GM12873 (cell line): ENCODE data around the gene RUNX3.

Experiments
- CTCF ChIP-seq: IDR thresholded peaks from 2 replicates; pipeline ENCODE4 v1.5.1; 2012; ENCODE audit warnings: low read depth, mild to moderate bottlenecking, moderate library complexity, low read length, control low read depth; ENCODE audit not compliant: insufficient read depth; ENCODE audit errors: missing control alignments

RUNX3 gene

GRCh38 chr1:24865587-24865986 lies 64.5 kb downstream of the RUNX3 start:
- no peak for TF ChIP-seq CTCF

GRCh38 chr1:24865168-24865567 lies 64.9 kb downstream of the RUNX3 start:
- no peak for TF ChIP-seq CTCF

GRCh38 chr1:24864370-24864777 lies 65.7 kb downstream of the RUNX3 start:
- no peak for TF ChIP-seq CTCF

GRCh38 chr1:24862775-24863483 lies 67.1 kb downstream of the RUNX3 start:
- no peak for TF ChIP-seq CTCF

- TF ChIP-seq CTCF: no peak
Measured at GRCh38 chr1:24861821-24862727, 68.0 kb downstream of the RUNX3 start.

GRCh38 chr1:24860841-24861240 lies 69.2 kb downstream of the RUNX3 start:
- no peak for TF ChIP-seq CTCF

- no peak for TF ChIP-seq CTCF
Measured at GRCh38 chr1:24859063-24860010, 70.7 kb downstream of the RUNX3 start.
